Measurements from ENCODE around the gene ABHD12. TPM values are rescaled to one million over a fixed set of nuclear protein-coding genes. Genes with fewer than 3 reads are reported as not detected.

ABHD12 gene
- total RNA-seq, 1 experiment from 2014 or later: 117 TPM

DNA sequence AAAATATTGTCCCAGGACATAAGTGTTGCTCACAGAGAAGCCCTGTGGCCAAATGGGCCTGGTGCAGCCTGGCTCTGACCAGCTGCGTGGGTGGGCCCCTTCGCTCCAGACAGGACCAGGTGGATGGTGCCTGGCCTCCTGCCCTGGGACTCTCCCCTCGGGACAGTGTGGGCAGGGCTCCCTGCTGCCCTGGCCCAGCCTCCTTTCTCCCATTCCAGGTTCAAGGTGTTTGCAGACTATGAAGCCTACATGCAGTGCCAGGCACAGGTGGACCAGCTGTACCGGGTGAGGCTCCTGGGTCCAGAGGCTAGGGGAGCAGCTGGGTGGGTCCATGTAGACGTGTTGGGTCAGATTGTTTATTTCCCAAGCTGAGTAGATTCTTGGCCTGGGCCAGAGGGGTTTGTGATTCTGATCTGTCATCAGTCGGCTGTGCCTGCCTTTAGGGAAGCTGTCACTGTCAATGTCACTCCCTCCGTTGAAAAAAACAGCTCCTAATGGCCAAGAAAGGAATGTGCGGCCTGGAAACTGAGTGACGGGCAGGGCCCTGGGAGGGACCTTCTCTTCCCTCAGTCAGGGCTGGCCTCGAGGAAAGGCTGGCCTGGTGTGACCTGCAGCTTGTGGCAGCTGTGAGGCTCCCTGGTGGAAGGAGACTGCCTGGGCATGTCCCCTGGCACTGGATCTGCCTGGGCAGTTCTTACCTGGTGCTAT lies 95.1 kb downstream of the ABHD12 start:
- no peak overlapping the region for H3K27ac ChIP-seq
- no peak for DNase-seq (ENCODE audit: low read depth in 1 of 2, low spot score in 2 of 2)
- no peaks in the 10 kb centered on the region for H3K9me3 ChIP-seq (replicated peaks)
- peaks cover 21% of the 10 kb centered on the region for H3K4me1 ChIP-seq (replicated peaks)
- H3K4me3 ChIP-seq: no peak overlapping the region
- H3K36me3 ChIP-seq: peaks cover 83% of the 10 kb centered on the region
- H3K27me3 ChIP-seq (replicated peaks): no peaks in the 10 kb centered on the region

DNA sequence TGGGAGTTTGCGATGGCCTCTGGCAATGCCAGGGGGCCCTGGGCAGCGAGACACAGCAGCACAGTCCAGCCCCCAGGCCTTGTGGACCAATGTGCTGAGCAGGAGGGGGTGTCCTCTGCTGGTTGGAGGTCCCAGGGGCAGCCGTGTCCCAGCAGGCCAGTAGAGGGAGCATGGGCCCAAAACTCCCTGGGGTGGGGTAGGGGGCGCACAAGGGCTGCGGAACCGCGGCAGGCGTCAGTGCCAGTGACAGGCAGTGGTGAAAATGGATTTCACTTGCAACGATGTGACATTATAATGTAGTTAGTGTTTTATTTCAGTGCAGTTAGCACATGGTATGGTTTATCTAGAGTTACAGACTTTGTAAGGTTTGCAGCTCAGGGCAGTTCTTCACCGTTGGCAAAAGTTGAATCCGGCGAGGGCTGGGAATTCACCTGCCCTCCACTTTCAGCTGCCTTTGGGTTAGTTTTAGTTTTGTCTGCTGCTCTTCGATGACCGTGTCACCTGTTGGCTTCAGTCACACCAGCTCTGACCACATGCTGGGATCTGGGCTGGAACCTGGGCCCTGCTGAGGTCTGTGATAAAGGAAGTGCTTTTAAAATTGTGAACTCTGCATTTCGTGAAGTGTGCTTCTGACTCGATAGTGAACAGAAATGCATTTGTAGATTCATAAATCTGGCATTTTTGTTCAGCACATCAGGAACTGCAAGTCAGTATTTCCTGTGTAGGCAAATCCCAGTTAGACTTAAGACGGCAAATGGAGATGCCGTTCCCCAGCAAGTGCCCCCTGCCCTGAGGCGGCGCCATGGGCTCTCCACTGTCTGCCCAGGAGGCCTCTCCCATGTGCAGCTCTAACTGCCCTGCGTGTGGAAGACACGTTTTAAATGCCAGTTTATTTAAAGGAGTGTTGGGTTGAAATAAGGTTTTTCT lies 95.9 kb downstream of the ABHD12 start:
- Histone ChIP-seq H3K27me3 (replicated peaks) (no peaks in the 10 kb centered on the region), H3K36me3 (peaks cover 86% of the 10 kb centered on the region), H3K9me3 (replicated peaks) (no peaks in the 10 kb centered on the region), H3K4me1 (replicated peaks) (peaks cover 13% of the 10 kb centered on the region), H3K27ac (no peak overlapping the region), H3K4me3 (no peak overlapping the region)
- peak; percentile 69 to 81 for DNase-seq (ENCODE audit: low read depth in 1 of 2, low spot score in 2 of 2)

GRCh38 chr20:25293910-25294458 lies 96.7 kb downstream of the ABHD12 start:
- no peaks in the 10 kb centered on the region for H3K9me3 ChIP-seq (replicated peaks)
- H3K36me3 ChIP-seq: peaks cover 91% of the 10 kb centered on the region
- no peak overlapping the region for H3K27ac ChIP-seq
- DNase-seq (ENCODE audit: low read depth in 1 of 2, low spot score in 2 of 2): no peak
- H3K4me3 ChIP-seq: no peak overlapping the region
- H3K27me3 ChIP-seq (replicated peaks): no peaks in the 10 kb centered on the region
- H3K4me1 ChIP-seq (replicated peaks): peaks cover 10% of the 10 kb centered on the region

DNA sequence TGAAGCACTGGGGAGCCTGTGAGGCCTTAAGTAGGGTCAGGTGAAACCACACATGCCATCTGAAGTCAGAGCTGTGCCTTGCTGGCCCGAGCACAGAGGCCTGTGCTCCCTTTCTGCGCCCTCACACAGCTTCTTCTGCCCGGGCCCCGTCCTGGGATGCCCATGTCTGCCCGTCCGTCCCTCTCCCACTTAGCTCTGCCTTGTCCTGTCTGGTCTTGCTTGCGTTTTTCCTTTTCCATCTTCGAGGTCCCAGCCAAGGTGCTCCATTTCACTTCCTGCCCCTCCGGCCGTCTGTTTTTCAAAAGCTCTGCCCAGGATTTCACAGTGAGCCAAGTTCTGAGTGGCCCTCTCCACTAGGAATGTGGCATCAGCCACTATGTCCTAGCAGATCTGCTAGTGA lies 97.1 kb downstream of the ABHD12 start:
- Histone ChIP-seq H3K4me3 (no peak overlapping the region), H3K9me3 (replicated peaks) (no peaks in the 10 kb centered on the region), H3K27ac (no peak overlapping the region), H3K27me3 (replicated peaks) (no peaks in the 10 kb centered on the region), H3K36me3 (peaks cover 91% of the 10 kb centered on the region), H3K4me1 (replicated peaks) (peaks cover 10% of the 10 kb centered on the region)
- DNase-seq (ENCODE audit: low read depth in 1 of 2, low spot score in 2 of 2): no peak

DNA sequence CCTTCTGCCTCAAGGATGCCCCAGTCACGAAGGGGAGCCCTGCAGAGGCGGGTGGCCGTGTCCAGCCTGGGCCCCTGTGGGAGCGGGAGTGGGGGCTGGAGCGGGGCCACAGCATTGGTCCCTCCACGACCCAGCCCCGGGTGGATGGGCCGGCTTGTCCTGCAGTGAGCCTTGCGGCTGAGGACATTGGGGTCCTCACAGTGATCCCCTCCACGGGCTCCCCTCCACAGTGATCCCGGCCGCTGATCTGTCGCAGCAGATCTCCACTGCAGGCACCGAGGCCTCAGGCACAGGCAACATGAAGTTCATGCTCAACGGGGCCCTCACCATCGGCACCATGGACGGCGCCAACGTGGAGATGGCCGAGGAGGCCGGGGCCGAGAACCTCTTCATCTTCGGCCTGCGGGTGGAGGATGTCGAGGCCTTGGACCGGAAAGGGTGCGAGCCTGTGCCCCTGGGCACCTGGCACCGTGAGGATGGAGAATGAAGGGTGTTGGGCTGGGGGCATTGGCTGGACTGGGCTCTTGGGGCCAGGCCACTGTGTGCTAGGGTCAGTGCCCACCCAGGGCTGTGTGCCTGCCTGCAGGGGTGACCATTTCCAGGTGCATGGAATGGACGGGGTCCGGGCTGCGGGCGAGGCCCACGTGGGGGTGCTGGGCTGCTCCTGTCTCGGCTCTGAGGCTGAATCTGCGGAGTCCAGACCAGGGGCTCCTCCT lies 98.3 kb downstream of the ABHD12 start:
- H3K36me3 ChIP-seq: peaks cover 91% of the 10 kb centered on the region

DNA sequence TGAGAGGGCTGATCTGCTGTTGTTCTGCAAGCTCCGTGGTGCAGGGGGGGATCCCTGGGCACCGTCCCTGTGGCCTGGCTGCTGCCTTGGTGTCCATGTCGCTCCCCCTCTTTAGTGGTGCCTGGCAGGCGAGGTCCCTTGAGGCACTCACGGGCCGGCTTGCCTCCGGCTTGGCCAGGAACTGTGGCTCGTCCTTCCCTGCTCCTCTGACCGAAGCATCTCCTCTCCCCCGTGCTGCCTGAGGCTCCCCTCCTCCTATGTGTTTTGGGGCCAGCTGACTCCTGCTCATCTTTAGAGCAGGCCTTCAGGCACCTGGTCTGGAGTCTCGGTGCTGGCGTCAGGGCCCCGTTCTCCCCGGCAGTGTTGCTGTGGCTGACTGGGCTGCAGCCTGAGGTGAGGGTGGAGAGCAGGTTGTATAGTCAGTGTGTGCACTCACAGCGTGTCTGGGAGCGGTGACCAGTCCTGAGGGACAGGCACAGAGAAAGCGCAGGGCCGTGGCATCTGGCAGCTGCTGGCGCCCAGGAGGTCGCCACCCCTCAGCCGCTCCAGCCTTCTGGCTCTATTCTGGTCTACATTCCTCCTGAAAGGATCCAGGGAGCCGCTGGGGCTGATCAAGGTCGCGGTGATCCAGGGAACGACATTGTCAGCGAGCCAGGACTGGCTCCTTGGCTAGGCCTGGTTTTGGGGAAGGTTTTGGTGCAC lies 99.1 kb downstream of the ABHD12 start:
- Histone ChIP-seq H3K27me3 (replicated peaks) (no peaks in the 10 kb centered on the region), H3K4me1 (replicated peaks) (peaks cover 10% of the 10 kb centered on the region), H3K36me3 (peaks cover 91% of the 10 kb centered on the region), H3K9me3 (replicated peaks) (no peaks in the 10 kb centered on the region), H3K27ac (no peak overlapping the region), H3K4me3 (no peak overlapping the region)
- DNase-seq (ENCODE audit: low read depth in 1 of 2, low spot score in 2 of 2): no peak

More for the DNA sequence above, 98.3 kb downstream of the ABHD12 start:
- Histone ChIP-seq H3K4me1 (replicated peaks) (peaks cover 10% of the 10 kb centered on the region), H3K27ac (no peak overlapping the region), H3K27me3 (replicated peaks) (no peaks in the 10 kb centered on the region), H3K4me3 (no peak overlapping the region), H3K9me3 (replicated peaks) (no peaks in the 10 kb centered on the region)
- DNase-seq (ENCODE audit: low read depth in 1 of 2, low spot score in 2 of 2): no peak

- no peak for DNase-seq (ENCODE audit: low read depth in 1 of 2, low spot score in 2 of 2)
- no peaks in the 10 kb centered on the region for H3K27me3 ChIP-seq (replicated peaks)
- no peaks in the 10 kb centered on the region for H3K9me3 ChIP-seq (replicated peaks)
- H3K4me1 ChIP-seq (replicated peaks): peaks cover 8% of the 10 kb centered on the region
- no peak overlapping the region for H3K27ac ChIP-seq
- H3K36me3 ChIP-seq: peaks cover 91% of the 10 kb centered on the region
- H3K4me3 ChIP-seq: no peak overlapping the region
Observed at GRCh38 chr20:25290646-25291431, 99.8 kb downstream of the ABHD12 start.

DNA sequence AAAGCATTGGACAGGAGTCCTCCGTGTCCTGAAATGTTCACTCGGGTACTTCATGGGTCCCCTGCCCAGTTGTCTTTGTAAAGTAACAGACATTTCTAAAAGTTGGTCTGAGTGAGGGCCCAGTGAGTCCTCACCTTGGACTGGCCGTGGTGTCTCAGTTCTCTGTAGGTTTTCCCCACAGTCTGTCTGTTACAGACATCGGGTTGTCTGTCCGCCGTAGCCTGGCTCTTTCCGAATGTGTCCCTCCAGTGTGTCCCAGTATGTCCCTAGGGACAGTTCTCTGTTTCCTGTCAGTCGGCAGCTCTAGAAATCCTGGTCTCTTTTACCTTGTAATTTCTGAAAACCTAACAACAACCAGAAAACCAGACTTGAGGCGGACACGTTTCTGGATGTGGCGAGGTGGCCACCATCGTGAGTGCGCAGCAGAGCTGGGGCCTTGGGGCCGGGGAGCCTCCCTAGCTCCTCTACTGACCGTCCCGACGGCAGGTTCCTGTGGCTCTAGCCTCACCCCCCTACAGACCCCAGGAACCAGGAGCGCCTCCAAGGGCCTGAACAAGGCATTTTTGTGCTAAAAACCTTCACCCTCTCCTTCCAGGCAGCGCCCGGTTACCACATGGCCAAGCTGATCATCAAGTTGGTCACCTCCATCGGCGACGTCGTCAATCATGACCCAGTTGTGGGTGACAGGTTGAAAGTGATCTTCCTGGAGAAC lies 100.6 kb downstream of the ABHD12 start:
- Histone ChIP-seq H3K4me3 (no peak overlapping the region), H3K36me3 (peaks cover 91% of the 10 kb centered on the region), H3K27me3 (replicated peaks) (no peaks in the 10 kb centered on the region), H3K27ac (no peak overlapping the region), H3K4me1 (replicated peaks) (no peaks in the 10 kb centered on the region; the same call in 1 of the 2 replicates), H3K9me3 (replicated peaks) (no peaks in the 10 kb centered on the region)
- DNase-seq (ENCODE audit: low read depth in 1 of 2, low spot score in 2 of 2): no peak

GRCh38 chr20:25288291-25289181 lies 102.1 kb downstream of the ABHD12 start:
- DNase-seq (ENCODE audit: low read depth in 1 of 2, low spot score in 2 of 2): no peak
- Histone ChIP-seq H3K27ac (no peak overlapping the region), H3K36me3 (peaks cover 96% of the 10 kb centered on the region)

GRCh38 chr20:25287631-25288290 lies 102.9 kb downstream of the ABHD12 start:
- no peak overlapping the region for H3K4me3 ChIP-seq
- no peaks in the 10 kb centered on the region for H3K27me3 ChIP-seq (replicated peaks)
- no peak overlapping the region for H3K27ac ChIP-seq
- H3K9me3 ChIP-seq (replicated peaks): no peaks in the 10 kb centered on the region
- no peaks in the 10 kb centered on the region for H3K4me1 ChIP-seq (replicated peaks)
- peaks cover 100% of the 10 kb centered on the region for H3K36me3 ChIP-seq
- no peak for DNase-seq (ENCODE audit: low read depth in 1 of 2, low spot score in 2 of 2)

More at GRCh38 chr20:25288291-25289181, 102.1 kb downstream of the ABHD12 start:
- H3K4me1 ChIP-seq (replicated peaks): no peaks in the 10 kb centered on the region
- H3K27me3 ChIP-seq (replicated peaks): no peaks in the 10 kb centered on the region
- H3K4me3 ChIP-seq: no peak overlapping the region
- H3K9me3 ChIP-seq (replicated peaks): no peaks in the 10 kb centered on the region

- H3K4me3 ChIP-seq: no peak overlapping the region
- no peak for DNase-seq (ENCODE audit: low read depth in 1 of 2, low spot score in 2 of 2)
- no peaks in the 10 kb centered on the region for H3K4me1 ChIP-seq (replicated peaks)
- no peaks in the 10 kb centered on the region for H3K9me3 ChIP-seq (replicated peaks)
- H3K27me3 ChIP-seq (replicated peaks): no peaks in the 10 kb centered on the region
- no peak overlapping the region for H3K27ac ChIP-seq
- peaks cover 100% of the 10 kb centered on the region for H3K36me3 ChIP-seq
Observed at GRCh38 chr20:25286917-25287316, 103.7 kb downstream of the ABHD12 start.

Data from SJSA1 (cell line).